Measurements from ENCODE around the gene LSP1.
"Not testable (repeated sequence)": the region's sequence is repeated elsewhere in the genome, so short reads cannot be mapped to it uniquely, and the experiment has no call there.

Gene LSP1, protein sequence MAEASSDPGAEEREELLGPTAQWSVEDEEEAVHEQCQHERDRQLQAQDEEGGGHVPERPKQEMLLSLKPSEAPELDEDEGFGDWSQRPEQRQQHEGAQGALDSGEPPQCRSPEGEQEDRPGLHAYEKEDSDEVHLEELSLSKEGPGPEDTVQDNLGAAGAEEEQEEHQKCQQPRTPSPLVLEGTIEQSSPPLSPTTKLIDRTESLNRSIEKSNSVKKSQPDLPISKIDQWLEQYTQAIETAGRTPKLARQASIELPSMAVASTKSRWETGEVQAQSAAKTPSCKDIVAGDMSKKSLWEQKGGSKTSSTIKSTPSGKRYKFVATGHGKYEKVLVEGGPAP

DNA sequence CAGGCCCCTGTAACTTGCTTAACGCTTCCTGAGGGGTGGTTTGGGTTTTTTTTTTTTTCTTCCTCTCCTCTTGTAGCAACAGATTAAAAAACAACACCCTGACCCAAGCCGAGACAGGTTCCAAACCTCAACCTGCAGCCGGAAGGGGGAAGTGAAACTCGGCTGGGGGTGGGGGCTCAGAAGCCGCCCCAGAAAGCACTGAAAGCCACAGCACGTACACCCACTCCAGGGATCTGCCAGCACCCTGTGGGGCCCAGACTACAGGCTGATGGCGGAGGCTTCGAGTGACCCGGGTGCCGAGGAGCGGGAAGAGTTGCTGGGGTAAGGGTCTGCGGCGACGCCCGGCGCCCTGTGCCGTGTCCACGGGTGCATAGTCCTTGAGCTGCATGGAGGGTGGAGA lies at the start of gene LSP1:
Gene LSP1, plus strand, starts transcription at position 208 of the 400 bp plus-strand sequence. Its CDS starts 61 bp downstream, at position 269.
- no peak for DNase-seq (ENCODE audit: low spot score)

DNA sequence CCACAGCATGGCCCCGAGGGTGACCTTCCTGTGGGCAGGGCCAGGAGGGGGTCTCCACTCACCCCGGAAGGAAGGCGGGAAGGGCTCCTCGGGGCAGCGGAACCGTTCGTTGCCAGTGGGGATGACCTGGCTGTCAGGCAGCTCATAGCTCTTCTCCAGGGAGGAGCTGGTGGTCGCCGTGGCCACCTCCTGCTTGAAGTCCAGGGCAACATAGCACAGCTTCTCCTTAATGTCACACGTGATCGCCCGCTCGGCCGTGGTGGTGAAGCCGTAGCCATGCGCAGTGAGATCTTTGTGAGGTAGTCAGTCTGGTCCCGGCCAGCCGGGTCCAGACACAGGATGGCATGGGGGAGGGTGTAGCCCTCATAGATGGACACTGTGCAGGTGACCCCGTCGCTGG lies 49.6 kb upstream of the LSP1 start:
- DNase-seq (ENCODE audit: low spot score) = no peak

- DNase-seq (ENCODE audit: low spot score) = not testable (repeated sequence)
Measured at GRCh38 chr11:1803835-1804519, 48.9 kb upstream of the LSP1 start.

DNA sequence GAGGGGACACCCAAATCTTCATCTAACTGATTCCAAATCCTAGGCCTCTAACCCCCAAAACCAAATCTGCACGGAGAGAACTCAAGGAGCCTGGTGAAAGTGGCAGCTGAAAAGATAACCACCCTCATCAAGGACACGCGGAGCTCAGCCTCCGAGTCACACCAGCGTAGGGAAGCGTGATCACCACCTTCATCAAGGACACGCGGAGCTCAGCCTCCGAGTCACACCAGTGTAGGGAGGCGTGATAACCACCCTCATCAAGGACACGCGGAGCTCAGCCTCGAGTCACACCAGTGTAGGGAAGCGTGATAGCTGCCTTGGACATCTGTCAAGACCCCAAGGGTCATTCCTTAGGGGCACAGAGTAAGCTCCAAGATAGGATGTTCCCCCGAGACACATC lies 47.4 kb upstream of the LSP1 start:
- no peak for DNase-seq (ENCODE audit: low spot score)

GRCh38 chr11:1807264-1807995 lies 45.5 kb upstream of the LSP1 start:
- no peak for DNase-seq (ENCODE audit: low spot score)

GRCh38 chr11:1810761-1811160 lies 42.1 kb upstream of the LSP1 start:
- DNase-seq (ENCODE audit: low spot score) = no peak

- DNase-seq (ENCODE audit: low spot score) = no peak
Measured at GRCh38 chr11:1812274-1812673, 40.6 kb upstream of the LSP1 start.

DNA sequence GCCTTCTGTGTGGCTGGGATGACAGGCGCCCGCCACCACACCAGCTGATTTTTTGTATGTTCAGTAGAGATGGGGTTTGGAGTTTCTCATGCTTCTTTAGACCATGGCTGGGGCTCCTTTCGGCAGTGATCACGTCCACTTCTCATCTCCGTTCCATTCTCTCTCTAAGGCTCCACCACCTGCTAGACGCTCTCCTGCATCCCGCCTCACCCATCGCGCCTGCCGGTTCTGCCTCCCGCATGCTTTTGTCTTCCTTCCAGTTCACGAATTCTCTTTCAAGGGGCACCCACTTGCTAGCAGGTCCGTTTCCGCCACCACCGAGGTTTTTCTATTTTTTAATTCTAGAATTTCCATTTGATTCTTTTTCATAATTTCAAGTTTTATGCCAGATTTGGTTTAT lies 40.1 kb upstream of the LSP1 start:
- DNase-seq (ENCODE audit: low spot score) = no peak

DNA sequence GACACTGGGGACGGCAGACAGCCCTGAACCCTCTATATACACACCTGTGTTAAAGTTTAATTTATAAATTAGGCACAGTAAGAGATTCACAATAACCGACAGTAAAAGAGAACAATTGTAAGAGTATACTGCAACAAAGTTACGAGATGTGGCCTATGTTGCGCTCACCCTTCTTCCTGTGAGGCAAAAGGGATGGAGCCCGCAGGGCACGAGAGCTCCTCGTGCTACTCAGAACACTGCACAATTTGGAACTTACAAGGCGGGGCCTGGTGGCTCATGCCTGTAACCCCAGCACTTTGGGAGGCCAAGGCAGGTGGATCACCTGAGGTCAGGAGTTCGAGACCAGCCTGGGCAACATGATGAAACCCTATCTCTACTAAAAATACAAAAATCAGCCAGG lies 39.5 kb upstream of the LSP1 start:
- DNase-seq (ENCODE audit: low spot score) = not testable (repeated sequence)

DNA sequence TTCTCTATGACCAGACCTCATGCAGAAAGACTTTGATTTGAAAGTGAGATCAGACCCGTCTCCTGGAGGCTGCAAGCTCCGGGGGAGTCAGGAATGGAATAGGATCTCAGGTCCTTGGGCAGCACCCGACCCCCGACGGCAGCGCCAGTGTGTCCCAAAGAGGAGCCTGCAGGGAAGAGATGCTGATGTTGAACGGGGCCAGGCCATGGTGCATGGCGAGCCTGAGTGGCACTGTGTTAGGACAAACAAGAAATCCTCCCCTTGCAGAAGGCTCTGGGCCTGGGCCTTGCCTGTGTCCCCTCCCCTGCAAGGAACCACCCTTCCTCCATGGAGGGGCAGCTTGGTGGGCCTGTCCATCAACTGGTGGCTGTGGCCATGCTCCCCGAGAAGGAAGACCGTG lies 38.2 kb upstream of the LSP1 start:
- DNase-seq (ENCODE audit: low spot score) = no peak

GRCh38 chr11:1815311-1815710 lies 37.6 kb upstream of the LSP1 start:
- no peak for DNase-seq (ENCODE audit: low spot score)

- no peak for DNase-seq (ENCODE audit: low spot score)
Measured at GRCh38 chr11:1815751-1816150, 37.1 kb upstream of the LSP1 start.

DNA sequence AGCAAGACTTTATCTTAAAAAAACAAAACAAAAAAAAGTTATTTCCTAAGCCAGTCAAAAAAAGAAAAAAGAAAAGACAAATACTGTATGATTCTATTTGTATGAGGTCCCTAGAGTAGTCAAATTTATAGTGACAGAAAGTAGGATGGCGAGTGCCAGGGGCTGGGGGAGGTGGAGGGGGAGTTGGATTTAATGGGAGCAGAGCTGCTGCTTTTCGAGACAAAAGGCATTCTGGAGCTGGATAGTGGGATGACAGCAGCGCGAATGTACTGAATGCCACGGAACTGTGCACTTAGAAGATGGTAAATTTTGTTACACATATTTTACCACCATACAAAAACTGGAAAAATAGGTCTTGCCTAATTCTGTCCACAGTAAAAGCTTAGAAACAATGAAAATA lies 35.9 kb upstream of the LSP1 start:
- no peak for DNase-seq (ENCODE audit: low spot score)

GRCh38 chr11:1817511-1817910 lies 35.4 kb upstream of the LSP1 start:
- no peak for DNase-seq (ENCODE audit: low spot score)

DNA sequence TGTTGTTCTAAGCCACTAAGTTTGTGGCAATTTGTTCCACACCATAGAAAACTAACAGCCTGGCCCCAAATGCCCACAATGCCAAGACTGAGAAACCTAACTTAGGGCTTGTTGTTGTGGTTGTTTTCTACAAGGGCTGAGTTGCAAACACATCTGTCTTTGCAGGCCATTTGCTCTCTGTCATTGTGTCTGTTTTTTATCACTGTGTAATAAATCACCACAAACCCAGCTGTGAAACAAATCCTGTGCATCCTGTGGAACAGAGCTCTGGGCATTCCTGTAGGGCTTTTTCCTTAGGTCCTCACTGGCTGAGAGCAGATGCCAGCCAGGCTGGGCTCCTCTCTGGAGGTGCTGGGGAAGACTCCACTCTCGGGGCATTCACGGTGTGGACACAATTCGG lies 33.8 kb upstream of the LSP1 start:
- DNase-seq (ENCODE audit: low spot score) = no peak

DNA sequence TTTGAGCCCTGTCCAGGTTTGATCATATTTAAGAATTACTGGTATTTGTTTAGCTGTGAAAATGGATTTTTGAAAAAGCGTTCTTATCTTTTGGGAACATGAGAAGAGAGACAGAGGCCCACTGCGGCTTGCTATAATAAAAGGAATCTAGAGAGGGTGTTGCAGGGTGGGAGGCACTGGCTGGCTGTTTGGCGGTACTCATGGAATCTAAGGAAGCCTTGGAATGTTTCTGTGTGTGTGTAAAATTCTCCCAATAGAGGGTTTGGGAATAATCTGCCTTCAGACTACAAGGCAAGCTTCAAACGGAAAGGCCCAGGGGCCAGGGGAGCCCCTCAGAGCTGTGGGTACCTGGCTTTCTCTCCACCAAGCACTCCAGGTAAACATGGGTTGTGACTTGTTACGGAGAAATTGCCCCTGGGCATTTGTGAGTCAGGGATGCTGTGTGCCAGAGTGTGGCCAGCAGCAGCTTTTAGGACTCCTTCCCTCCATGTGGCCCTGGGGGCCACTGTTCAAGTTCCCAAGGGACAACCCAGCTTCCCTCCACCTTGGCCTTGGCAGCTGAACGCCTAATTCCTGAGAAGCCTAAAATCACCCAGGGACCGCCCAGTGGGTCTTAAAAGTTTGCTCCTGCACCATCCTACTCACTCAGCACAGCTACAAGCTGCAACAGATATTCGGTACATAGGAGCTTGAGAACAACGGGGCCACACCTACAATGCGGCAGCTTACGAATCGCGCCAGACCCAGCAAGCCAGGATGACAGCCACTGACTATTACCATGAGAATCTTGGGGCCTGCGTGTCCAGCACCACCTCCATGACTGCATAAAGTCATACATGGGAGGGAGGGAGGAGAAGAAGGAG lies 32.2 kb upstream of the LSP1 start:
- DNase-seq (ENCODE audit: low spot score) = no peak

DNA sequence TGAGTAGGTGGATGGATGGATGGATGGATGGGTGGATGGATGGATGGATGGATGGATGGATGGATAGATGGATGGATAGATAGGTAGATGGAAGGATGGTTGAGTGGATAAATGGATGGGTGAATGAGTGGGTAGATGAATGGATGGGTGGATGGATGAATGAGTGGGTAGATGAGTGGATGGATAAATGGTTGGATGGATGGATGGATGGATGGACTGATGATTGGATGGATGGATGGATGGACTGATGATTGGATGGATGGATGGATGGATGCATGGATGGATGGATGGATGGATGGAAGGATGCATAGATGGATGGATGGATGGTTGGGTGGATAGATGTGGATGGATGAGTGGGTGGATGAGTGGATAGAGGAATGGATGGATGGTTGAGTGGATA lies 31.3 kb upstream of the LSP1 start:
- DNase-seq (ENCODE audit: low spot score) = no peak

- DNase-seq (ENCODE audit: low spot score) = no peak
Measured at GRCh38 chr11:1822648-1823375, 30.1 kb upstream of the LSP1 start.

- no peak for DNase-seq (ENCODE audit: low spot score)
Measured at GRCh38 chr11:1823376-1824220, 29.3 kb upstream of the LSP1 start.
